Testis (tissue), 2 donors: ENCODE data around the gene AXIN1.
"Not testable (repeated sequence)": the region's sequence is repeated elsewhere in the genome, so short reads cannot be mapped to it uniquely, and the experiment has no call there.

ENCODE experiments used
- CTCF ChIP-seq, 3 experiments: fragments of 450-650 bp in 2 of 3; fragments of 200-600 bp in 1 of 3; sonication (generic) in 1 of 3; IDR thresholded peaks; one replicate each; pipeline ENCODE4 v1.5.1; 2016 to 2019; ENCODE audit warnings: antibody characterized with exemption in 3 of 3, mild to moderate bottlenecking in 2 of 3, moderate library complexity in 1 of 3
- POLR2A ChIP-seq: fragments of 450-650 bp; IDR thresholded peaks from one replicate; pipeline ENCODE4 v1.6.1; 2017; ENCODE audit warnings: antibody characterized with exemption, mild to moderate bottlenecking, moderate library complexity

GRCh38 chr16:331181-331814, 21.2 kb downstream of the AXIN1 start:
- TF ChIP-seq POLR2A; CTCF (IDR thresholded peaks at IDR 0.05): not testable (repeated sequence)
